ENCODE data around the gene TPRKB. TPM values are rescaled to one million over a fixed set of nuclear protein-coding genes. Genes with fewer than 3 reads are reported as not detected.

TPRKB gene
- total RNA-seq, 1 experiment from 2014 or later = 44.7 TPM

- no peak overlapping the region for H2BK15ac ChIP-seq (ENCODE audit: low read depth, low read length)
- H2BK12ac ChIP-seq (ENCODE audit: insufficient read length, low read depth, low read length) = no peak overlapping the region
- H2AFZ ChIP-seq (ENCODE audit: low read length) = no peak overlapping the region
- H2AK5ac ChIP-seq (ENCODE audit: insufficient read length, low read length) = no peak overlapping the region
- no peaks in the 10 kb centered on the region for H3K27me3 ChIP-seq (ENCODE audit: insufficient read depth, low read length)
- H3K14ac ChIP-seq (ENCODE audit: insufficient read depth, low read length) = no peak overlapping the region
- no peak overlapping the region for H2BK20ac ChIP-seq (ENCODE audit: low read depth, low read length, poor library complexity, severe bottlenecking)
- H3K27ac ChIP-seq (ENCODE audit: insufficient read length, low read depth, low read length) = no peak overlapping the region
- no peak for TF ChIP-seq CTCF (conservative IDR thresholded peaks at IDR 0.05)
- H3K4me1 ChIP-seq (ENCODE audit: insufficient read depth, low read length) = no peaks in the 10 kb centered on the region
- no peaks in the 10 kb centered on the region for H3K79me2 ChIP-seq (ENCODE audit: insufficient read depth, low read length)
- H3K27ac Mint-ChIP-seq = no peak overlapping the region
- H3K9me3 Mint-ChIP-seq = peaks cover under 1 to 2% of the 10 kb centered on the region in 2 experiments; a peak in 3 of 5 replicates
- H3K4ac ChIP-seq (ENCODE audit: low read depth, low read length) = no peak overlapping the region
- H4K5ac ChIP-seq (ENCODE audit: insufficient read length, low read depth, low read length) = no peak overlapping the region
- H2BK120ac ChIP-seq (ENCODE audit: low read depth, low read length, poor library complexity, severe bottlenecking) = no peak overlapping the region
- no peak overlapping the region for H3K56ac ChIP-seq (ENCODE audit: insufficient read length, low read depth, low read length)
- H3K4me3 Mint-ChIP-seq = no peak overlapping the region
- H4K20me1 ChIP-seq (ENCODE audit: control insufficient read depth, insufficient read depth, insufficient read length) = no peaks in the 10 kb centered on the region
- no peaks in the 10 kb centered on the region for H3K9me3 ChIP-seq (ENCODE audit: control insufficient read depth, low read depth, low read length)
- no peak overlapping the region for H3T11ph ChIP-seq (ENCODE audit: low read length)
- H4K8ac ChIP-seq (replicated peaks; ENCODE audit: insufficient read length, low read depth, low read length) = no peak overlapping the region
- peaks cover under 1% of the 10 kb centered on the region; the same call in 1 of the 2 replicates for H3K27me3 Mint-ChIP-seq (ENCODE audit: low read depth)
- no peak overlapping the region for H3K9ac ChIP-seq (ENCODE audit: extremely low read depth, insufficient read length, low read length)
- H4K91ac ChIP-seq (ENCODE audit: insufficient read length, low read depth, low read length) = no peak overlapping the region
- no CpG with 5 or more reads among the region's 4 CpGs for WGBS (ENCODE audit: extremely low coverage, insufficient read length, low lambda C conversion rate)
- no peaks in the 10 kb centered on the region for H3K4me1 Mint-ChIP-seq
- no peak overlapping the region for H3K18ac ChIP-seq (ENCODE audit: insufficient read length, low read depth, low read length)
- no peak overlapping the region for H3K23ac ChIP-seq (ENCODE audit: insufficient read length, low read depth, low read length)
- H2BK5ac ChIP-seq (ENCODE audit: insufficient read length, low read length) = no peak overlapping the region
- H3K4me2 ChIP-seq (ENCODE audit: insufficient read depth, insufficient read length, low read length) = no peak overlapping the region
- H3K23me2 ChIP-seq (ENCODE audit: insufficient read length, low read depth, low read length, poor library complexity, severe bottlenecking) = no peaks in the 10 kb centered on the region
- no peak for DNase-seq
- H3K36me3 Mint-ChIP-seq (ENCODE audit: insufficient read depth in 1 of 3, low read depth in 3 of 3) = peaks cover 20 to 39% (median 33%) of the 10 kb centered on the region in 3 experiments; a peak in 6 of 7 replicates
- H3K79me1 ChIP-seq (ENCODE audit: insufficient read depth, low read depth, low read length, poor library complexity, severe bottlenecking) = no peaks in the 10 kb centered on the region
Measured at GRCh38 chr2:73728711-73729110, 8.4 kb downstream of the TPRKB start.

Measured in H9 (cell line).